Sigmoid colon (tissue), 4 donors: ENCODE data around the gene MILR1.
A peak's percentile ranks its signal among the peaks of the same experiment; 100 is the strongest.

ENCODE experiments used
- CTCF ChIP-seq, 4 experiments: fragments of 450-650 bp in 3 of 4; fragments of 200-600 bp in 1 of 4; IDR thresholded peaks; one replicate each; pipeline ENCODE4 v1.5.1; 2016 to 2019; ENCODE audit warnings: antibody characterized with exemption in 4 of 4, mild to moderate bottlenecking in 3 of 4, moderate library complexity in 2 of 4
- EP300 ChIP-seq, 4 donors: sonication (generic); formaldehyde crosslinking; IDR thresholded peaks; one replicate each; pipeline ENCODE4 v1.6.1; 2017; ENCODE audit warnings: antibody characterized with exemption in 4 of 4
- POLR2AphosphoS5 ChIP-seq, 4 donors: sonication (generic); formaldehyde crosslinking; IDR thresholded peaks; one replicate each; pipeline ENCODE4 v1.6.1; 2017; ENCODE audit warnings: antibody characterized with exemption in 4 of 4

GRCh38 chr17:64499805-64500486 lies 51.0 kb downstream of the MILR1 start:
- no peak for TF ChIP-seq CTCF (IDR thresholded peaks at IDR 0.05)
- TF ChIP-seq POLR2AphosphoS5 (IDR thresholded peaks at IDR 0.05): peak in 1 of 4 donors; percentile 30
- no peak for TF ChIP-seq EP300 (IDR thresholded peaks at IDR 0.05)
